PC-3 (cell line): Measurements from ENCODE around the gene TCAF1. TPM values are rescaled to one million over a fixed set of nuclear protein-coding genes. Genes with fewer than 3 reads are reported as not detected.

Experiments
- ATAC-seq: fragments of 200-7000 bp; cut with Tn5 transposase; 2 replicates; pipeline ENCODE4 v1.9.1; 2020; ENCODE audit warnings: mild to moderate bottlenecking, moderate library complexity
- BruUV-seq: library from RNA; stranded (reverse); fragments of 400-500 nt; replicated peaks from 2 replicates; lab custom pipeline; 2021; lab: Mats Ljungman, UMichigan
- CTCF ChIA-PET: fragments of 300-600 bp; sonication (Branson Sonifier 250); formaldehyde crosslinking; loops from one replicate; lab custom pipeline; 2022; ENCODE audit warnings: antibody characterized with exemption; lab: Charles Lee
- POLR2A ChIA-PET: fragments of 300-600 bp; sonication (Branson Sonifier 250); formaldehyde crosslinking; loops from one replicate; lab custom pipeline; 2022; ENCODE audit warnings: antibody characterized with exemption; ENCODE audit not compliant: unreplicated experiment; lab: Charles Lee
- DNase-seq: peaks from one replicate; pipeline ENCODE4 v3.0.0-alpha.2; 2015
- H2AFZ ChIP-seq: fragments of 300-600 bp; sonication (generic); 2 replicates; pipeline ENCODE4 v1.6.0; 2016; ENCODE audit warnings: antibody characterized with exemption, low read length
- H3F3A ChIP-seq: fragments of 300-600 bp; sonication (generic); one replicate; pipeline ENCODE4 v1.6.0; 2017; ENCODE audit warnings: antibody characterized with exemption, low read length, control low read depth, mild to moderate bottlenecking; ENCODE audit not compliant: unreplicated experiment
- H3K27ac ChIP-seq: fragments of 300-600 bp; sonication (generic); 2 replicates; pipeline ENCODE4 v1.5.1; 2016; ENCODE audit warnings: mild to moderate bottlenecking, low read length
- H3K27me3 ChIP-seq: fragments of 300-600 bp; sonication (generic); 2 replicates; pipeline ENCODE4 v1.6.1; 2016; ENCODE audit warnings: low read length, mixed read lengths
- H3K36me3 ChIP-seq: fragments of 300-600 bp; sonication (generic); 2 replicates; pipeline ENCODE4 v1.6.1; 2016; ENCODE audit warnings: low read depth, mixed run types, low read length, mixed read lengths
- H3K4me1 ChIP-seq: fragments of 300-600 bp; sonication (generic); 2 replicates; pipeline ENCODE4 v1.5.1; 2016; ENCODE audit warnings: low read length; ENCODE audit not compliant: insufficient read depth
- H3K4me2 ChIP-seq: fragments of 300-600 bp; sonication (generic); 2 replicates; pipeline ENCODE4 v1.6.0; 2016; ENCODE audit warnings: low read length
- H3K4me3 ChIP-seq: fragments of 300-600 bp; sonication (generic); 2 replicates; pipeline ENCODE4 v1.5.1; 2016; ENCODE audit warnings: mild to moderate bottlenecking, low read length, mixed read lengths
- H3K79me2 ChIP-seq: fragments of 300-600 bp; sonication (generic); 2 replicates; pipeline ENCODE4 v1.6.1; 2017; ENCODE audit warnings: low read length, mixed read lengths
- H3K9ac ChIP-seq: fragments of 300-600 bp; sonication (generic); 2 replicates; pipeline ENCODE4 v1.6.0; 2016; ENCODE audit warnings: mild to moderate bottlenecking, low read length
- H3K9me2 ChIP-seq: fragments of 300-600 bp; sonication (generic); replicated peaks from 2 replicates; pipeline ENCODE4 v1.6.1; 2016; ENCODE audit warnings: mixed run types, low read length, mixed read lengths
- H3K9me3 ChIP-seq: fragments of 300-600 bp; sonication (generic); 2 replicates; pipeline ENCODE4 v1.6.1; 2016; ENCODE audit warnings: low read length, mixed read lengths
- H4K20me1 ChIP-seq: fragments of 300-600 bp; sonication (generic); 2 replicates; pipeline ENCODE4 v1.6.1; 2016; ENCODE audit warnings: low read length, mixed read lengths
- CTCF ChIP-seq: fragments of 300-600 bp; sonication (generic); conservative IDR thresholded peaks from 2 replicates; pipeline ENCODE4 v1.5.1; 2017; ENCODE audit warnings: antibody characterized with exemption, low read depth, mild to moderate bottlenecking, low read length
- EZH2 ChIP-seq: fragments of 300-600 bp; sonication (generic); IDR thresholded peaks from one replicate; pipeline ENCODE4 v1.6.1; 2017; ENCODE audit warnings: antibody characterized with exemption, mild to moderate bottlenecking, low read length; ENCODE audit not compliant: unreplicated experiment
- EZH2phosphoT487 ChIP-seq: fragments of 300-600 bp; sonication (generic); IDR thresholded peaks from 2 replicates; pipeline ENCODE4 v1.6.1; 2018; ENCODE audit warnings: mild to moderate bottlenecking, antibody characterized with exemption, low read length, borderline replicate concordance
- intact Hi-C: fragments of 100-400 bp; cut with micrococcal nuclease; formaldehyde crosslinking; loops from 2 replicates; pipeline ENCODE4 v1.9.0; 2023
- total RNA-seq: library from RNA; depleted of rRNA; stranded (reverse); fragments of >200 nt; gene quantifications from 2 replicates; pipeline ENCODE4 v1.2.3, GENCODE V29; 2014

Gene TCAF1
- total RNA-seq, 1 experiment from 2014 or later = 12.4 TPM

GRCh38 chr7:143931739-143932138 lies 29.8 kb upstream of the TCAF1 start:
- ChIA-PET POLR2A (no interaction called here), CTCF (no interaction called here)
- H3K36me3 ChIP-seq = no peaks in the 10 kb centered on the region
- no TSS peak for BruUV-seq
- intact Hi-C loops = no loop called here
- H4K20me1 ChIP-seq = no peaks in the 10 kb centered on the region
- H3K9me3 ChIP-seq = no peaks in the 10 kb centered on the region
- no peak for ATAC-seq
- no peak overlapping the region for H3K27ac ChIP-seq
- no peak for DNase-seq
- H3K79me2 ChIP-seq = no peaks in the 10 kb centered on the region
- H3K9ac ChIP-seq = no peak overlapping the region
- H3K4me1 ChIP-seq = no peaks in the 10 kb centered on the region
- H2AFZ ChIP-seq = no peak overlapping the region
- TF ChIP-seq EZH2 (no peak), EZH2phosphoT487 (no peak), CTCF (no peak)
- peaks cover 7% of the 10 kb centered on the region; the same call in 1 of the 2 replicates for H3K27me3 ChIP-seq
- H3K4me2 ChIP-seq = no peak overlapping the region
- no peak overlapping the region for H3K4me3 ChIP-seq
- no peaks in the 10 kb centered on the region for H3K9me2 ChIP-seq
- H3F3A ChIP-seq = no peaks in the 10 kb centered on the region

- no peak for TF ChIP-seq CTCF
- no peak for TF ChIP-seq EZH2
- TF ChIP-seq EZH2phosphoT487 = no peak
- CTCF ChIA-PET = no interaction called here
Measured at GRCh38 chr7:143929224-143929920, 27.4 kb upstream of the TCAF1 start.

GRCh38 chr7:143924851-143925250 lies 22.9 kb upstream of the TCAF1 start:
- H3K4me2 ChIP-seq = no peak overlapping the region
- ChIA-PET CTCF (no interaction called here), POLR2A (no interaction called here)
- H3K9me2 ChIP-seq = no peaks in the 10 kb centered on the region
- ATAC-seq = no peak
- no peaks in the 10 kb centered on the region for H3K4me1 ChIP-seq
- no peak overlapping the region for H3K4me3 ChIP-seq
- no peaks in the 10 kb centered on the region for H3K9me3 ChIP-seq
- no peak for TF ChIP-seq EZH2phosphoT487
- TF ChIP-seq CTCF = no peak
- no peak for TF ChIP-seq EZH2
- H2AFZ ChIP-seq = no peak overlapping the region
- H4K20me1 ChIP-seq = no peaks in the 10 kb centered on the region
- no peaks in the 10 kb centered on the region for H3K36me3 ChIP-seq
- no peak overlapping the region for H3K27ac ChIP-seq
- no peaks in the 10 kb centered on the region for H3K79me2 ChIP-seq
- no TSS peak for BruUV-seq
- H3K27me3 ChIP-seq = peaks cover 45% of the 10 kb centered on the region
- H3F3A ChIP-seq = no peaks in the 10 kb centered on the region
- intact Hi-C loops = loop anchor here (5.0 kb wide), 1 partner anchor 242 kb away; no protein-coding TSS in a partner anchor
- no peak overlapping the region for H3K9ac ChIP-seq
- DNase-seq = no peak

More at GRCh38 chr7:143929224-143929920, 27.4 kb upstream of the TCAF1 start:
- no peak overlapping the region for H3K9ac ChIP-seq
- no peaks in the 10 kb centered on the region for H3K36me3 ChIP-seq
- H3K4me1 ChIP-seq = no peaks in the 10 kb centered on the region
- no peaks in the 10 kb centered on the region for H3K9me2 ChIP-seq
- no peaks in the 10 kb centered on the region for H3K9me3 ChIP-seq
- no peaks in the 10 kb centered on the region for H4K20me1 ChIP-seq
- H2AFZ ChIP-seq = no peak overlapping the region
- H3K27ac ChIP-seq = no peak overlapping the region
- no TSS peak for BruUV-seq
- H3K4me2 ChIP-seq = no peak overlapping the region
- no peaks in the 10 kb centered on the region for H3K79me2 ChIP-seq
- H3K4me3 ChIP-seq = no peak overlapping the region
- DNase-seq = peak; percentile 8
- H3K27me3 ChIP-seq = peaks cover 15% of the 10 kb centered on the region; the same call in 1 of the 2 replicates
- intact Hi-C loops = loop anchor here (5.0 kb wide), 1 partner anchor 238 kb away; no protein-coding TSS in a partner anchor
- H3F3A ChIP-seq = no peaks in the 10 kb centered on the region
- POLR2A ChIA-PET = no interaction called here
- peak; percentile 60 for ATAC-seq
